ENCODE measurements around the gene PTN. TPM values are rescaled to one million over a fixed set of nuclear protein-coding genes. Genes with fewer than 3 reads are reported as not detected.
"Not testable (repeated sequence)": the region's sequence is repeated elsewhere in the genome, so short reads cannot be mapped to it uniquely, and the experiment has no call there.

PTN gene
- polyA plus RNA-seq, 1 experiment: 168 TPM

GRCh38 chr7:137196648-137197047, 146.9 kb downstream of the PTN start:
- CTCF ChIA-PET: no interaction called here
- no peak for DNase-seq (ENCODE audit: low read depth, low spot score)
- H3K9me3 ChIP-seq (ENCODE audit: control insufficient read depth, insufficient read depth, low read length): no peaks in the 10 kb centered on the region
- TF ChIP-seq CTCF (IDR thresholded peaks at IDR 0.05; ENCODE audit: low read depth, low read length): no peak
- no peak overlapping the region for H3K4me3 ChIP-seq (ENCODE audit: low read depth, low read length)
- POLR2A ChIA-PET: no interaction called here
- H3K27ac ChIP-seq (ENCODE audit: low read depth, low read length): no peak overlapping the region
- H3K27me3 ChIP-seq (ENCODE audit: control insufficient read depth, insufficient read depth, low read length): no peaks in the 10 kb centered on the region

DNA sequence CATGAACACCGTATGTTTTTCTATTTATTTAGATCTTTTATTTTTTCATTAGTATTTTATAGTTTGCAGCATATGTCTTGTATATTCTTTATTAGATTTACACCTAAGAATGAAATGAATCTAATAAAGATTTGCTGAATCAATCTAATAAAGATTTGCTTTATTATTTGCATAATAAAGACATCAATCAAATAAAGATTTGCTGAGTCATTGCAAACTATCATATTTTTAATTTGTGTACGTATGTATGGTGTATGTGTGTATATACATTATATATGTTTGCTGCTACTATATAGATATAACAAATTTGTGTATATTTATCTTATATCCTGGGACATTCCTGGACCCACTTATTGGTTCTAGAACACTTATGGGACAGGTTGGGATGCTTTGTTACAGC, 147.5 kb downstream of the PTN start:
- no peak overlapping the region for H3K27ac ChIP-seq (ENCODE audit: low read depth, low read length)
- no peaks in the 10 kb centered on the region for H3K27me3 ChIP-seq (ENCODE audit: control insufficient read depth, insufficient read depth, low read length)
- ChIA-PET POLR2A (no interaction called here), CTCF (no interaction called here)
- DNase-seq (ENCODE audit: low read depth, low spot score): no peak
- TF ChIP-seq CTCF (IDR thresholded peaks at IDR 0.05; ENCODE audit: low read depth, low read length): no peak
- no peaks in the 10 kb centered on the region for H3K9me3 ChIP-seq (ENCODE audit: control insufficient read depth, insufficient read depth, low read length)
- H3K4me3 ChIP-seq (ENCODE audit: low read depth, low read length): no peak overlapping the region

- CTCF ChIA-PET; H3K4me3 ChIP-seq (ENCODE audit: low read depth, low read length); H3K27ac ChIP-seq (ENCODE audit: low read depth, low read length); H3K9me3 ChIP-seq (ENCODE audit: control insufficient read depth, insufficient read depth, low read length); H3K27me3 ChIP-seq (ENCODE audit: control insufficient read depth, insufficient read depth, low read length); DNase-seq (ENCODE audit: low read depth, low spot score); POLR2A ChIA-PET: not testable (repeated sequence)
Measured at GRCh38 chr7:137181619-137182018, 161.9 kb downstream of the PTN start.

Small RNA genes within 50 kb of the gene (small RNA-seq; reads per million reads assigned to genes)
- not detected for gene RF00136 (ENCODE audit: insufficient read length, low read depth)

All from AG04450 (cell line).